Occipital lobe (tissue), 3 donors: ENCODE results near the gene DNAJB12. TPM values are rescaled to one million over a fixed set of nuclear protein-coding genes. Genes with fewer than 3 reads are reported as not detected.

Experiments
- DNase-seq: peaks from one replicate; lab custom pipeline; 2025; lab: John Stamatoyannopoulos, UW
- small RNA-seq: library from RNA; depleted of rRNA; stranded (forward); fragments of <200 nt; gene quantifications from one replicate; pipeline ENCODE3, GENCODE V24; 2014
- total RNA-seq: library from RNA; depleted of rRNA; stranded (reverse); fragments of >200 nt; gene quantifications from one replicate; pipeline ENCODE4 v1.2.3, GENCODE V29; 2014

The DNAJB12 gene
- total RNA-seq, 1 donor from 2014 or later = 12.2 TPM

GRCh38 chr10:72295330-72295910 lies 59.3 kb downstream of the DNAJB12 start:
- no peak for DNase-seq

- no peak for DNase-seq
Observed at GRCh38 chr10:72292223-72292691, 62.5 kb downstream of the DNAJB12 start.

GRCh38 chr10:72291019-72291532 lies 63.6 kb downstream of the DNAJB12 start:
- DNase-seq = no peak

GRCh38 chr10:72285972-72286521 lies 68.7 kb downstream of the DNAJB12 start:
- DNase-seq = no peak

- no peak for DNase-seq
Observed at GRCh38 chr10:72283131-72283530, 71.6 kb downstream of the DNAJB12 start.

Small RNAs within 50 kb of the gene (small RNA-seq; reads per million reads assigned to genes)
- not detected for gene RNU6-805P

Other genes with a start within 250 kb of the DNAJB12 start
- 34.2 TPM for gene ANAPC16, start 138.9 kb downstream of the DNAJB12 start, total RNA-seq
- 31.2 TPM for gene ASCC1, start 138.6 kb downstream of the DNAJB12 start, total RNA-seq
- 30.6 TPM for gene DDIT4, start 81.0 kb downstream of the DNAJB12 start, total RNA-seq